Activated T-helper 1 cell treated with anti-CD3 and anti-CD28 coated beads, Interleukin-2, amount 50 U/mL, for 16 hours (primary cell): Measurements from ENCODE around the gene SMARCD3.

ENCODE experiments used
- DNase-seq, 2 donors: peaks; one replicate each; pipeline ENCODE4 v3.0.0-alpha.2; 2020; ENCODE audit warnings: low read depth in 1 of 2, low spot score in 1 of 2

The SMARCD3 gene

DNA sequence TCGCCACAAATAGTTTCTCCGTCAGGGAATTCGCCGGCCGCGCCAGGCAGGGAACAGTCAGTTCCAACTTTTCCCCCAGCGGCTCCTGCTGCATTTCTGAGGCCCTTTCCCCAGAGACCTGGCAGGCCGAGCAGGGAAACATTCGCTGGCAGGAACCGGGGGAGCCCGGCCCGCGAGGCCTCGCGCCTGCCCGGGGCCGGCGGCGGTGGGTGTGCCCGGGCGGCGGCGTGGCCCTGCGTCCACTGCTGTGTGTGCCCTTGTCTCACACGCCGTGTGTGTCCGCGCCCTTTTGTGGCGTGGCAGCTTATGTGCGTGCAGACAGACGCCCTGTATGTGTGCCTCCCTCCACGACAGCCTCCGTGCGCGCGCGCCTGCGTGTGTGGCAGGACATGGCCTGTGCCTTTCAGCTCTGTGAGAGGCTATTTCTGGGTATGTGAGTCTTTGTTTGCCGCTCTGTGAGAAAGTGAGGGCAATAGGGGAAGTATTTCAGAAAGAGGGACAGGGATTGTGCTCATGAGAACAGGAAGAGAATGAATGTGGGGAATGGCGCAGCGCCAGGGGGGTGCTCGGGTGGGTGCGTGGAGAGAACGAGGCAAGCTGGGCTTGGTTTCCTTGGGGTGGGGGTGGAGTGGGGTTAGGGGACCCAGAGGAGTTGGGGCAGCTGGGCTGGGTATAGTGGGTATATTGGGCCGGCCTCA, 689 bp upstream of the SMARCD3 start:
- no peak for DNase-seq

DNA sequence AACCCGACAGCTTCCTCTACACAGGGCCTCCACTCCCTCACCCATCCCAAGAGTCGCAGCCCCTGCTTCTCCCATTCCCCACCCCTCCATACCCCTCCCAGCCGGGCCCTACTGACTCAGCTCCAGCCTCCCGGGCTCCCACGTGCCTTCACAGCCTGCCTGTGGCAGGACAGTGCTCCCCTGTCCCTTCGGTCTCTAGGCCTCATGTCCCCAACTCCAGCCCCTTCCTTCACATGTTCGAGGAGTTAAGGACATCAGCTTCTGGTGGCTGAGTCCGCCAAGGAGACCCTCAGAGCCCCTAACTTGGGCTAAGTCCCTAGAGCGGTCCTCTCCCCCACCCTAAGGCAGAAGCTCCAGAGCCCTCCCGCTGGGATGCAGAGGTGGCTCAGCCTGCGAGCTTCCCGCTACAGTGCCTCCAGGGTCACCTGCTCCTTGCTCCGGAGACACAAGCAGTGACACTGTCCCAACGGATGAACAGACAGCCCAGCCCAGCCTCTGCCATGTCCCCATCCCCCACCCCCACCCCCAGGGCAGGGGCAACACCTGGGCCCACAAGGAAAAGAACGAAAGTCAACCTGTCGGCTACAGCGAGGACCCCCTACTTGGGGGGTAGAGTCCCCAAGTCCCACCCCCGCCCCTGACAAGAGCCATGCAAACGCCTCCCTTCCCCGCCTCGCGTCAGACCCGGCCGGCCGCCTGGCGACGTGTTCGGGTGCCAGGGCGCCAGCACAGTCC, 716 bp downstream of the SMARCD3 start:
- DNase-seq = no peak

DNA sequence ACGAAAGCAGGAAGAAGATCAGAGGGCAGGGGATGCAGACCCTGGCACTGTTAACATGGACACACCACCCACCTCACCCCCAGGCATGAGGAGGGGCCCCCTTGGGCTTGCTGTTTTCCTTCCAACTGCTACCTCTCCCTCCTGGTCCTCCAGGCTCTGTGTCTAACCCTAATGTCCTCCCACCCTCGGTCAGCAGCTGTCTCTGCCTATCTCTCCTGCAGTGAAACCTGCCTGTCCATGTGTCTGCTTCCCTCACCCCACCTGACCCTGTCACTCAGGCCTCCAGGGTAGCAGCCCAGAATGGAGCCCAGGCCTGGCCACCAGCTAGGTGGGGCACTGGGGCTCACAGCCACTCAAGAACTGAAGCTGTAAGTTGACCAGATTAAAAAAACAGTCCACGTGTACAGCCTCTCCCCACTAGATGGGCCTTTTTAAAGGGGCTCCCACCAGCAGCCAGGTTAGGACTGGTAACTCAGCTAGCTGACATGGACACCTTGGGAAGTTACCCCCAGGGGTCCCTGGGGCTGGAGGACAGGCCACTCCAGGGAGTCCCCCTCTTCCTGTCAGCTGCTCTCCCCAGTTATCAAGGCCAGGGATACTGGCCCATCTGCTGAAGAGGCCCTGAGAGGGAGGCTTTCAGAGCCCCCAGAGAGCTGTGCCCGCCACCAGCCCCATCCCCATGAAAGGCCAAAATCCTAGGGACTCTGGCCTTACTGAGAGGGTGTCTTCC, 1.5 kb downstream of the SMARCD3 start:
- no peak for DNase-seq

DNA sequence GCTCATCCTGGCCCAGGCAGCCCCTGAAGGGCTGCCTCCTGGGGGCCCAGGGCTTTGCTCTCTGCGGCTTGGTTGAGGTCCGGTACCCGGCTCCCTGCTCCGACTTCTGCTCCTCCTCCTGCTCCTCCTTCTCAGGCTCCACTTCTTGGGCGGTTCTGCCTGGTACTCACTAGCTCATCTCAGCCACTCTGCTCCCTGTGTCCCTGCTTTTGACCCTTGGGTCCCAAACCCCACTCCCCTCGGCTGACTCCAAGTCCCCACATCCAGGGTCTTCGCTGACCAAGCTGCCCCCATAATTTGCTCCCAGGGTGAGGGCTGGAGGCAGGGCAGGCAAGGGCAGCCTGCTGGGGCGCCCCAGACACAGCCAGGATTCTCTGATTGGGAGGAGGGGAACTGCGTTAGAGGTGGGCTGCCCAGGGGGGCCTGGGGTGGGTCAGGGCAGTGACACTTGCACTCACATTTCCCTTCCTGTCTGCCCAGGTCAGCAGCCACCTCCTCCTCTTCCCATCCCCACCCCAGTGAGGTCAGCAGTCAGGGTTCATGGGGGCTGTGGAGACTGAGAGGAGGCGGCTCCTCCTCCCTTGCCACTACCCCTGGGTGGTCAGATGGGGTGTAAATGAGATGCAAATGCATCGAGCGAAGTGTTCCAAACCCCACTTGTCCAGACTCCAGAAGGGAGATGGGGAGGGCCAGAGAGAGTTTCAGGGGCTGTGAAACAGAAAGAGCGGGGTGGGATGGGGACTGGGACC, 2.2 kb downstream of the SMARCD3 start:
- DNase-seq = no peak

DNA sequence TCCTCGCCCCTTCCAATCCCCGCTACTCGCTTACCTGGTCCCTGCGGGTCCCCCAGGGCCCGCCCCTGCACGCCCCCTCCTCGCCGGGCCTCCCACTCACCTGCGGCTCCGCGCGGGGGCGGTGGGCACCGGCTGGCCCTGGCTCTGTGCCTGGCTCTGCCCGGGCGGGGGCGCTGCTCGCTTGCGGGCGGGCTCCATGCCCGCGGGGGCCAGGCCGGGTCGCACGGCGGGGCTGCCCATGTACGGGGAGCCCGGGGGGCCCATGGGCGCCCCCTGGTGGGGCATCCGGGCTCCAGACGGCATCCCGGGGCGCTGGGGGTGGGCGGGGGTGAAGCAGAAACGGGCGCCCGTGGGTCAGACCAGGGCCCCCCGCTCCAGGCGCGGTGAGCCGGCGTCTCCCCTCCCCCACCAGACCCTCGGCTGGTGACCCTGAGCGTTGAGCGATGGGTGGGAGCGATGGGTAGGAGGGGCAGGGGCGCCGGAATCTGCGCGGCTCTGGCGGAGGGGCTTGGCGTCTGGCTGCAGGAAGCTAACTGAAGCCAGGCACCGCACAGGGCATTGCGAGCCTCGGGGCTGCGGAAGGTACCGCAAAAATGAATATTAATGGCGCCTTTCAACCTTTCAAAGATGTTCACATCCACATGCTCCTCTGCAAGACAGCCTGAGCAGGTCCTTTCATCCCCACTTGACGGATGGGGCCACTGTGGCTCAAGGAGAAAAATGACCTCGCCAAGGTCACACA, 3.0 kb downstream of the SMARCD3 start:
- DNase-seq = peak; percentile 30 to 59

DNA sequence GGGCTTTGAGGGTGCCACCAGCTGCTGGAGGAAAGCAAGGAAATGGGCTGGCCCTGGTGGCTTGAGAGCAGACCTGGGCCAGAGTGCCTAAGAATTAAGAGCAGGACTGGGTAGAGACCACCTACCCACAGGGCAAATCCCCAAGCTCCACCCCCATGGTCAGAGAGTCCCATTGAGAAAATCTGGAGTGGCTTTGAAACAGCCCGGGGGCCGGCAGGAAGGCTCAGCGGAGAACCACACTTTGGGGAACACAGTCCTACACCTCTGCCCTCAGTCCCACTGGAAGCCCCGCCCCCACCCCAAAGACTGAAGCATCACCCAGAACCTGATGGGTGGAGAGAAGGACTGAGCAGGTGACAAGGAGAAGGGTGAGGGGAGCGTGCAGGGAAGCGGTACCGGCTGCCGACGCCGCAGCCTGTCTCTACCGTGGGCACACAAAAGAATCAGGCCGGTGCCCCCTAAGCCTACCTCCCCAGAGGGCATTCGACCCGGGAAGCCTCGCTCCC, 3.6 kb downstream of the SMARCD3 start:
- no peak for DNase-seq

DNA sequence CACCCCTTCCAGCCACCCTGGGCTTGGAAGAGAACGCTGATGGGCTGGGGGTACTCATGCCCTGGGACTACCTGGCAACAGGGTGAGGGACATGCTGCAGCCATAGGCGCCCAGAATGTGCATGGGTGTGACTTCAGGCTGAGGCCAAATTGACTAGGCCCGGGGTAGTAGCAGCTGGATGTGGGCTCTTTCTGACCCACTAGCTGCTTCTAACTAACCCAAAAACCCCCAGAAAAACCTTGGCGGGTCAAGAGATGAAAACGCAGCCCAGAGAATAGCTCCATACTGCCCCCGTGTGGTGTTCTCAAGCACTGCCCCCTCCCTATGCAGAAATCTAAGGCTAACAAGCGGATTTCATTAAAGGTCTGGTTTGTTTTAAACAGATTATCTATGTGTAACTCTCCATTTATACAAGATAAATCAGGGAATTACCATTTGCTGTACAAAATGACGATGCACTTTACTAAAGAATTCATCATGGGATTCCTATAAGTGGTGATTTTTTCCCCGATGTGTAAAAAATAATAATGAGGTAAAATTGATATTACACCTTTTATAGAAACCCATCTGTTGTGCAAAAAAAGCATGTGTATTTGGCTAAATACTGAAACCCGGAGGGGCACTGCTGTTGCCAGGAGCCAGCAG, 4.2 kb downstream of the SMARCD3 start:
- DNase-seq = no peak

DNA sequence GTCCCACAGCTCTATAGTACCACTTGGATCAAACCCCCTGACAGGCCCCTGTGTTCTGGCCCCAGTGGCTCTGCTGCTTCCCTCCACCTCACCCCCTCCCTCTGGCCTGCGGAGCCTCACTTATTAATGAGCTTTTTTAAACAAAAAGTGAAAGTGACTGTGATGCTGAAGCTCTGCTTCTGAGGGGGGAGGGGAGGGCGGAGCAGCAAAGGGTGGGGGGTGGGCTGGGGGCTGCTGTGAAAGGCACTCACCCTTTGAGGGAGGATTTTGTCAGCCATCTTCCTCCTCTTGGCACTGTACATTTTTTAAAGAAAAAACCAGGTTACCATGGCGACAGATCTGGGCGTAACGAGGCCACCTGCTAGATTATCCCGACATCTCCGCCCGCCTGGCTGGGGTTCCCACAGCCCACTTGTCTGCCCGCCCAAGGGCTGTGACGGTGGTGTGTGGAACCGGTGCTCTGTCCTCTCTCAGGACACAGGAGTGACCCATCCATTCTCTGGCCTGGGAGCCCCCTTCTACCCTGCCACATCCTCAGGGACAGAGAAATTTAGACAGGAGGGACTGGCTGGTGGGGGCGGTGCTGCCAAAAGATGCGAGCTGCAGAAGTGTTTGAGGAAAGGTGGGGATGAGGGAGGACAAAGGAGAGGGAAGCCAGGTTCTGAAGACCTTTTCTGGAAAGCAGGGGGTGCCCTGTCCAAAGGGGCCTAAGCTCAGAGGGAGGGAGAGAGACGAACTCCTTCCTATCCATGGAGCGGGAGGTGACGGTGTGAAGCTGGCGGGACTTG, 4.9 kb downstream of the SMARCD3 start:
- DNase-seq = no peak

DNA sequence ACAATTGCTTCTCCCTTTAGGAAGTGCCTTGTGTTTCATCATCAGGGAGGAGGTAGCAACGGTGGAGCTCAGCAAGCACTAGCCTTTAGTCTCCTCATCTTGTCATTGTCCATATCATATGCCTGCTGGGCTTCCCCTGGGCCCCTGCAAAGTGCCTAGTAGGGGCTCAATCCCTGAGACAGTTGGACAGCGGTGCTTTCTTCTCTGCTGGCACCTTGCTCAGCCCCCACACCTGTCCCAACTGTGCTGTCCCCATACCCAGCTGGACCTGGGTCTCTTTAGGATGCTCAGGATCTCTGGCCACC, 5.5 kb downstream of the SMARCD3 start:
- DNase-seq = no peak

DNA sequence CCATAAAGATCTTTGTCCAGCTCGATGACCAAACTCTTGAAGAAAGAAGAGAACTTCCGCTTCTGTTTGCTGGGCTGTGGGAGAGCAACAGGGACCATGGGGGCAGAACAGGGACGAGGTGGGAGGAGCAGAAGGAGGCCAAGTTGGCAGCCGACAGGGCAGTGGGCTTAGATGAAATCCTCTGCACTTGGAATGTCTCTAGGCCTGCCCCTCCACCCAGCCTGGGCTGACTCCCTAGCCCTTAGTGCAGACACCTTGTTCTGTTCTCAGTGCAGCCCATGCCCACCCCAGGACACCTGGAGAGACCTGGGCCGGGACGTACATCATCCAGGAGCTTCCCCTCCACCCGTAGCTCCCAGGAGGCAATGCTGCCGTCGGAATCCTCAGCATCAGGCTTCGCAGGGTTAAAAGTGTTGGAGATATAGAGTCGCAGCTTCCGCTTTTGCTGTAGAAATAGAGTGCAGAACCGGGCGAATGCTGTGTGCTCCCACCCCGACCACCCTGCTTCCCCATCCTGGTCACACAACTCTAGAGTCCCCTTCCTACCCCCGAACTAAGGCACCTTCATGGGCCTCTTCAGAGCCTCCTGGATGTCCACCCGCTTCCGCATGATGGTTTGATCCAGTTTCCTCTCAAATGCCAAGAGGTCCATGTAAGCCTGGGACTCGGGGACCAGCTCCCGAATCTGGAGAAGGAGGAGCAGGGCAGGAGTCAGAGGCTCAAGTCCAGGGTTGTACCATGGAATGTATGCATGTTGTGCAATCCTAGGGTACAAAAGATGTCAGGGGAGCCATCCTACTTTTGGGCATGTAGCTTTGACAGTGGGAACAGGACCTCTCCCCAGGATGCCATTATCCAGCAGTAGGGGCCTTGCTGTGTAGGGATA, 6.1 kb downstream of the SMARCD3 start:
- DNase-seq = no peak

DNA sequence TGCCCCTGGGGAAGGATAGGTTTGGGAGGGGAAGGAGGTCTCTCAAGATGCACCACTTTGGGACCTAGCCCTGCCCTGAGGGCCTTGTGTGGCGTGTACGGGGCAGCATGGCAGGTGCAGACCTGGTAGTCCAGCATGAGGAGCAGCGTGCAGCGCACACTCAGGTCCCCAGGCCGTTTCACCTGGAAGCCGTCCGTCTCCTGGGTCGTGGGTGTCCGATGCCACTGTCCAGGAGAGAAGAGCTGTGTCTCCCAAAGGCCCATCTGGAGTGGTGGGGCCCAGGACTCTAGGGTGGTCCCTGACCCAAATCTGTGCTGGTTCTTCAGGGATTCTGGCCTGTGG, 6.8 kb downstream of the SMARCD3 start:
- DNase-seq = no peak

DNA sequence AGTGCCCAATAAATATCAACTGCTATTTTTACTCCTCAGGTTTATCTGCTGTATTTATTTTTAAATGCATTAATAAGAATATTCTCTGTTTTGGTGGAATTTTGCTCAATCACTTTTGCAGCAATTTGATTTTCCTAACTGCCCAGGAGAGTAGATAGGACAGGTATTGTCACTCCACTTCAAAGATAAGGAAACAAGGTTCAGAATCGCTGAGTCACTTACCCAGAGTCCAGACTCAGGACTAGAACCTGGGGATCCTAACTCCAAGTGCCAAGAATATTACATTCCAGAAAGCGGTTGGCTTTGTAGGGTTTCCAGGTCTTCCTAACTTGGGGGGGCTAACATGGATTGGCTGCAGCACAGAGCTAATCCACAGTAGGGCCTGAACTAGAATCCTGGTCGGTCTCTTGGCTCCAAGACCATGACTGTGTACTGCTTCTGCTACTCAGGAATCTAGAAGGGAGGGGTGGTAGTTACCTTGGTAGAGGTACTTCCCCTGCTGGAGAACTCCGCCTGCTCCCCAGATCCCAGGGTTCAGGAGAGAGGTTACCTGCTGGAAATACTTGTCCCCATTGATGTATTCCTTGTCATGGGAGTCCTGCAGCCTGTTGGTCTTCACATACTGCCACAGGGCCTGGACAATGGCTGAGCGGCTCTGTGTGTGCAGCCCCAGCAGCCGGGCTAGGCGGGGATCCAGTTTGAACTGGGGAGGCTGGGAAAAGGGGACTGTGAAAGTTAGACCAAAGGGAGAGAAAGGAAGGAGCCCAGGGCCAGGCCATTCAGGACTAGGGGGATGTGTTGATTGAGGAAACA, 7.3 kb downstream of the SMARCD3 start:
- DNase-seq = no peak

DNA sequence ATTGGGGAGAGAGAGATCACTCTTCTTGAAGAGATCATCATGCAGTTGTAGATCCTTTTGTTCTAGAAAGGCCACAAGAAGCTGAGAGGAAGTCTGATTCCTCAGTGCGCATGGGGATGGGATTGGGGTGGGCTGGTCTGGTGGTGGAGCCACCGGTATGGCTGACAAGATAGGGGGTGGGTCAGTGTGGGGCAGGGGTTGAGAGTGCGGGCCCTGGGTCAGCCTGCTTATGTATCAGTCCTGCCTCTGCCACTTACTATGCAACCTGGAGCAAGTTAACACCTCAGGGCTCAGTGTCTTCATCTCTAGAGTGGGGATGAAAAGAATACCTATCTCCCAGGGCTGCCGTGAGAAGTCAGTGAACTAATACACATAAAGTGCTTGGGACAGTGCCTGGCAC, 8.0 kb downstream of the SMARCD3 start:
- no peak for DNase-seq

DNA sequence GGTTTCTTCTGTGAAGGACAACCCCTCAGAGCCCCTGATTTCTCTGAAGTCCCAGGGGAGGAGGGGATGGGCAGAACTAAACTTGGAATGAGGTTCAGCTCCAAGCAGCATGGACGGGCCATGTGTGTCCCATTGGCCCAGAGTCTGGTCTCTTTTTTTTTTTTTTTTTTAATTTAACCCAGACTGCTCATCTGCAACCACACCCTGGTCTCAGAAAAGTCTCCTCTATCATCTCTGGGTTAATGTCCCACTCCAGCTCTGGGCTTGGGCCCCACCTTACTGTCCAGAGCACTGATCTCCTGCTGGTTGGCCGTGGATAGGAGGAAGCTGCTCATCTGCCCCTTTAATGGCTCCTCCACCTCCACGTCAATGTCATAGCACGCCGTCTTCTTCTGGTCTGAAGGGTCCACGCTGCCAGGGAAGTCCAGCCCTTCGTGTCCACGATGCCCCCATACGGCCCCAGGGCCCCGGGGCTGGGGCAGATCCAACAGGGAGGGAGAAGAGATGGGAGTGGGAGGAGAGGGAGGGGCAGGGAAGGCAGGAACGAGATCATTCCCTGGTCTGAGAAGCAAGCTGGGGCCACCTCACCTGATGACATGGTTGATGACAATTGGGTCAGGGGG, 8.5 kb downstream of the SMARCD3 start:
- no peak for DNase-seq

DNA sequence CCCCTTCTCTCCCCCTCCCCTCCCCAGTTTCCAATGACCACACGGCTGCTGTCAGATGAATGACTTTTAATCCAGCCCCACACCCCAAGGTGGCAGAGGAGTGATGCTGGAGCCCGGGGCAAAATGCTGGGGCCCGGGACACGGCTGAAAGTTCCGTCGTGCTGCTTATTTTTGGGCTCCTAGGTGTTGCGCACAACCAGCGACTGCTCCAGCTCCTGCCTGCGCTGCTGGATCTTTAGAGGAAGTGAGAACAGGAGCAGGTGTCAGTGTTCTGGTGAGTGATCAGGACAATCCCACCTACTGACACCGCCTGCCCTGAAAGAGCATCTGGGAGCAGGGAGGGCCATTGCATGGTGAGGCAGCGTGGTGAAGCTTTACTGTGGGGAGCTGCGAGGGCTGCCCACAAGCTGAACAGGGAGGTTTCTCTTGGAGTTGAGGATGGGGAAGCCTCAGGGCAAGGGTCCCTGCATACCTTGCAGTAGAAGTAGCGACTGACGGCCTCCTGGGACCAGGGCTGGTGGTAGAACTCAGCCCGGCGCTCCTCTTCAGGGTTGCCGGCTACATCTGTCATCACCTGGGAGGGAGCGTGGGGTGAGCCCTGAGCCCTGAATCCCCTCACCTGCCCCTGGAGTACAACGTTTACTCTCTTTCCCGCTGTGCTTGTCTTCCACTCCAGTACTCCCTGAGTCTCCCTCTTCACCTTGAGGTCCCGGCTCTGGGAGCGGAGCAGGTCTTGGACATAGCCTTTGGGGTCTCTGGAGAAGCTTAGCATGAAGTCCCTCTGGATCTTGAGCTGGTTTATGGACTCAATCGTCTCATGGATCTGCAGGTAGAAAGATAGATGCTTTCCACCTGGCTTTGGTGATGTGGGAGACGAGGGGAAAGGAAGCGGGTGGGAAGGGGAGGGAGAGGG, 9.3 kb downstream of the SMARCD3 start:
- no peak for DNase-seq

DNA sequence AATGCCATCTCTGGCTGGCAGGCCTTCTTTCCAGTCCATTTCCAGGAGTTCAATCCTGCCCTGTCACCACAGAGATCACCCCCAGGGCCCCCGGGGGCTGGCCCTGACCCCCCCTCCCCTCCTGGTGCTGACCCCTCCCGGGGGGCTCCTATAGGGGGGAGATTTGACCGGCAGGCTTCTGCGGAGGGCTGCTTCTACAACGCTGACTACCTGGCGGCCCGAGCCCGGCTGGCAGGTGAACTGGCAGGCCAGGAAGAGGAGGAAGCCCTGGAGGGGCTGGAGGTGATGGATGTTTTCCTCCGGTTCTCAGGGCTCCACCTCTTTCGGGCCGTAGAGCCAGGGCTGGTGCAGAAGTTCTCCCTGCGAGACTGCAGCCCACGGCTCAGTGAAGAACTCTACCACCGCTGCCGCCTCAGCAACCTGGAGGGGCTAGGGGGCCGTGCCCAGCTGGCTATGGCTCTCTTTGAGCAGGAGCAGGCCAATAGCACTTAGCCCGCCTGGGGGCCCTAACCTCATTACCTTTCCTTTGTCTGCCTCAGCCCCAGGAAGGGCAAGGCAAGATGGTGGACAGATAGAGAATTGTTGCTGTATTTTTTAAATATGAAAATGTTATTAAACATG, 10.2 kb downstream of the SMARCD3 start:
- DNase-seq = no peak
